HPDE6-E6E7 (cell line): ENCODE results near the gene FALEC.
A peak's percentile ranks its signal among the peaks of the same experiment; 100 is the strongest.

Experiments used
- DNase-seq: peaks from one replicate; pipeline ENCODE4 v3.0.0; 2011; ENCODE audit warnings: missing footprints; ENCODE audit errors: extremely low spot score

Gene FALEC

GRCh38 chr1:150545486-150546032, 30.0 kb downstream of the FALEC start:
- DNase-seq, result no peak

GRCh38 chr1:150546294-150546937, 30.9 kb downstream of the FALEC start:
- DNase-seq, result no peak

- DNase-seq, result no peak
Measured at GRCh38 chr1:150548324-150548631, 32.7 kb downstream of the FALEC start.

- no peak for DNase-seq
Measured at GRCh38 chr1:150548632-150549495, 33.3 kb downstream of the FALEC start, which contains the start of gene ADAMTSL4. Gene ADAMTSL4 (plus strand): TSS chr1:150549408. CDS start chr1:150552289, 2,881 bp downstream.

GRCh38 chr1:150549496-150550221, 34.1 kb downstream of the FALEC start:
- no peak for DNase-seq

GRCh38 chr1:150550222-150551050, 34.9 kb downstream of the FALEC start:
- DNase-seq, result no peak

GRCh38 chr1:150551051-150551783, 35.7 kb downstream of the FALEC start:
- DNase-seq, result no peak

GRCh38 chr1:150551784-150552127, 36.2 kb downstream of the FALEC start:
- DNase-seq, result no peak

GRCh38 chr1:150552128-150552910, 36.8 kb downstream of the FALEC start:
- DNase-seq, result peak; percentile 86

GRCh38 chr1:150552911-150553289, 37.3 kb downstream of the FALEC start:
- DNase-seq, result no peak

GRCh38 chr1:150553392-150554085, 38.0 kb downstream of the FALEC start:
- no peak for DNase-seq

- no peak for DNase-seq
Measured at GRCh38 chr1:150554086-150554452, 38.5 kb downstream of the FALEC start.

- DNase-seq, result no peak
Measured at GRCh38 chr1:150555198-150555970, 39.8 kb downstream of the FALEC start.

- no peak for DNase-seq
Measured at GRCh38 chr1:150555971-150556865, 40.7 kb downstream of the FALEC start.

GRCh38 chr1:150557065-150557600, 41.6 kb downstream of the FALEC start:
- DNase-seq, result no peak

GRCh38 chr1:150557813-150558212, 42.3 kb downstream of the FALEC start:
- no peak for DNase-seq

GRCh38 chr1:150558303-150558704, 42.8 kb downstream of the FALEC start:
- no peak for DNase-seq
